DND-41 (cell line): ENCODE results near the gene ETFRF1.

Experiments used
- CTCF ChIP-seq: IDR thresholded peaks from 2 replicates; pipeline ENCODE4 v1.5.1; 2012; ENCODE audit warnings: borderline replicate concordance, low read length, moderate library complexity, mild to moderate bottlenecking; ENCODE audit not compliant: poor library complexity, severe bottlenecking; ENCODE audit errors: extremely low read depth
- EZH2 ChIP-seq: IDR thresholded peaks from 3 replicates; pipeline ENCODE4 v1.6.1; 2012; ENCODE audit warnings: borderline replicate concordance, low read depth, mild to moderate bottlenecking, moderate library complexity, low read length, inconsistent platforms; ENCODE audit not compliant: severe bottlenecking

- TF ChIP-seq CTCF, result no peak
- no peak for TF ChIP-seq EZH2
Observed at GRCh38 chr12:25184132-25184531, 10.9 kb upstream of the ETFRF1 start.
